Activated CD8-positive, alpha-beta T cell treated with anti-CD3 and anti-CD28 coated beads for 36 hours (primary cell): Measurements from ENCODE around the gene LRRTM4. TPM values are rescaled to one million over a fixed set of nuclear protein-coding genes. Genes with fewer than 3 reads are reported as not detected.

Source experiments
- ATAC-seq: fragments of 200-7000 bp; cut with Tn5 transposase; one replicate; pipeline ENCODE4 v1.10.0; 2021; ENCODE audit warnings: mild to moderate bottlenecking, moderate library complexity
- CTCF ChIA-PET: fragments of 350-600 bp; sonication (Branson Sonifier 250); formaldehyde crosslinking; loops from one replicate; lab custom pipeline; 2021; ENCODE audit warnings: antibody characterized with exemption; lab: Charles Lee
- POLR2A ChIA-PET: fragments of 350-600 bp; sonication (Branson Sonifier 250); formaldehyde crosslinking; loops from one replicate; lab custom pipeline; 2021; ENCODE audit warnings: antibody characterized with exemption; lab: Charles Lee
- DNase-seq: peaks from one replicate; pipeline ENCODE4 v3.0.0-alpha.2; 2020
- H3K27ac Mint-ChIP-seq: one replicate; pipeline ENCODE4 v1.8.0; 2021; ENCODE audit warnings: mild to moderate bottlenecking, mixed read lengths
- H3K27me3 Mint-ChIP-seq: one replicate; pipeline ENCODE4 v1.8.0; 2021; ENCODE audit warnings: mixed read lengths
- H3K36me3 Mint-ChIP-seq: one replicate; pipeline ENCODE4 v1.8.0; 2021; ENCODE audit warnings: low read depth, mixed read lengths
- H3K4me1 Mint-ChIP-seq: one replicate; pipeline ENCODE4 v1.8.0; 2021; ENCODE audit warnings: low read depth, mixed read lengths
- H3K4me3 Mint-ChIP-seq: one replicate; pipeline ENCODE4 v1.8.0; 2021; ENCODE audit warnings: mild to moderate bottlenecking, moderate library complexity, mixed read lengths
- H3K9me3 Mint-ChIP-seq: one replicate; pipeline ENCODE4 v1.8.0; 2021; ENCODE audit warnings: mixed read lengths
- intact Hi-C: fragments of 100-400 bp; cut with micrococcal nuclease; formaldehyde crosslinking; loops from one replicate; pipeline ENCODE4 v1.10.0; 2022
- total RNA-seq, 2 experiments: library from RNA; stranded (reverse); gene quantifications; one replicate each; pipeline ENCODE4 v1.2.3, GENCODE V29; 2021
- TF ChIP-seq, protein P1 (sequence below): fragments of 200-600 bp; IDR thresholded peaks from one replicate; pipeline ENCODE4 v1.8.0; 2022; ENCODE audit warnings: antibody characterized with exemption, mild to moderate bottlenecking

Gene LRRTM4
- total RNA-seq, 2 experiments from 2014 or later: not detected

DNA sequence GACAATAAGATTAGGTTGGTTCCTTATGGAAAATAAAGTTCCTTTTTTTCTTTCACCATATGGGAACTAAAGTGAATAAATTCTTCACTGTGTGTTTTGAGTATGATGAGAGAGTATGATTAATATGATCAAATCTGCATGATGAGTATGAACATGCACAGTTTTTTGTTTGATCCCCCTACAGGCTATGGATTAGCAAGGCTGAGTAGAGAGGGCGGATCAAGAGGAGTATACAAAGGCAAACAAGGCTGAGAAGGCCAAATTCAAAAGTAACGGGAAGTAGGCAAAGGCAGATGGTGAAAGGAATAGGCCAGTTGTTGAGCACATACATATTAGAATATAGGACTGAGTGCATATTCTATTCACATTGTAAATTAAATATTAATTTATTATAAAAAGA is 508.2 kb downstream of the LRRTM4 start:
- POLR2A ChIA-PET: no interaction called here
- DNase-seq (no peak), ATAC-seq (no peak)
- TF ChIP-seq, protein P1, sequence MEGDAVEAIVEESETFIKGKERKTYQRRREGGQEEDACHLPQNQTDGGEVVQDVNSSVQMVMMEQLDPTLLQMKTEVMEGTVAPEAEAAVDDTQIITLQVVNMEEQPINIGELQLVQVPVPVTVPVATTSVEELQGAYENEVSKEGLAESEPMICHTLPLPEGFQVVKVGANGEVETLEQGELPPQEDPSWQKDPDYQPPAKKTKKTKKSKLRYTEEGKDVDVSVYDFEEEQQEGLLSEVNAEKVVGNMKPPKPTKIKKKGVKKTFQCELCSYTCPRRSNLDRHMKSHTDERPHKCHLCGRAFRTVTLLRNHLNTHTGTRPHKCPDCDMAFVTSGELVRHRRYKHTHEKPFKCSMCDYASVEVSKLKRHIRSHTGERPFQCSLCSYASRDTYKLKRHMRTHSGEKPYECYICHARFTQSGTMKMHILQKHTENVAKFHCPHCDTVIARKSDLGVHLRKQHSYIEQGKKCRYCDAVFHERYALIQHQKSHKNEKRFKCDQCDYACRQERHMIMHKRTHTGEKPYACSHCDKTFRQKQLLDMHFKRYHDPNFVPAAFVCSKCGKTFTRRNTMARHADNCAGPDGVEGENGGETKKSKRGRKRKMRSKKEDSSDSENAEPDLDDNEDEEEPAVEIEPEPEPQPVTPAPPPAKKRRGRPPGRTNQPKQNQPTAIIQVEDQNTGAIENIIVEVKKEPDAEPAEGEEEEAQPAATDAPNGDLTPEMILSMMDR: no peak
- CTCF ChIA-PET: no interaction called here
- intact Hi-C loops: no loop called here
- Mint-ChIP-seq H3K4me1 (no peaks in the 10 kb centered on the region), H3K36me3 (no peaks in the 10 kb centered on the region), H3K27ac (no peak overlapping the region), H3K27me3 (no peaks in the 10 kb centered on the region), H3K9me3 (peaks cover 7% of the 10 kb centered on the region), H3K4me3 (no peak overlapping the region)

DNA sequence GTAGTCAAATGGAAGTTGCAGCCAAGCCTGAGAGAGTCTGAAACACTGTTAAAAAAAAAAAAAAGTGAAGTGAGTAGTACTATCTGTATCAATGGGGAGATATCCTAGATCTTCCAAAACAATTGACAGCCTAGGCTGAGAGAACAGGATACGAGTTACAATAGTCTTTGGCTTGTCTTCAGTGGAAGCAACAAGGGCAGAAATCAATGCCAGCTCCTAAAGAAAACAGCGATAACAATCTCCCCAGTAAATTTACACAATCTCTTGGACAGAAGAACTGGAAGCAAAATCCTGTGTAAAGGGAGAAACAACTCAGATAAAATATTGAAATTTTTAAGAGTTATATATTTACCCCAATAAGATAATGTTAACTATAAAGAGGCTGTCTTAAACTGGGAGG is 508.7 kb downstream of the LRRTM4 start:
- H3K36me3 Mint-ChIP-seq: no peaks in the 10 kb centered on the region
- CTCF ChIA-PET: no interaction called here
- H3K4me1 Mint-ChIP-seq: no peaks in the 10 kb centered on the region
- ATAC-seq (no peak), DNase-seq (no peak)
- POLR2A ChIA-PET: no interaction called here
- intact Hi-C loops: no loop called here
- peaks cover 7% of the 10 kb centered on the region for H3K9me3 Mint-ChIP-seq
- H3K27ac Mint-ChIP-seq: no peak overlapping the region
- H3K4me3 Mint-ChIP-seq: no peak overlapping the region
- TF ChIP-seq, protein P1: no peak
- H3K27me3 Mint-ChIP-seq: no peaks in the 10 kb centered on the region

- TF ChIP-seq, protein P1: no peak
- Mint-ChIP-seq H3K36me3 (no peaks in the 10 kb centered on the region), H3K27me3 (no peaks in the 10 kb centered on the region), H3K4me3 (no peak overlapping the region), H3K9me3 (peaks cover 3% of the 10 kb centered on the region), H3K27ac (no peak overlapping the region), H3K4me1 (no peaks in the 10 kb centered on the region)
- ChIA-PET CTCF (no interaction called here), POLR2A (interaction anchor here (0.8 kb wide), 1 partner anchor 35 kb away, joined by 3 read pairs; no protein-coding TSS in a partner anchor)
- DNase-seq: no peak
- ATAC-seq: no peak
- intact Hi-C loops: no loop called here
Measured at GRCh38 chr2:77009307-77009706, 512.9 kb downstream of the LRRTM4 start.

- Mint-ChIP-seq H3K27ac (no peak overlapping the region), H3K36me3 (no peaks in the 10 kb centered on the region), H3K4me3 (no peak overlapping the region), H3K4me1 (no peaks in the 10 kb centered on the region), H3K27me3 (no peaks in the 10 kb centered on the region), H3K9me3 (peaks cover 3% of the 10 kb centered on the region)
- ChIA-PET CTCF (no interaction called here), POLR2A (interaction anchor here (0.8 kb wide), 1 partner anchor 35 kb away, joined by 3 read pairs; no protein-coding TSS in a partner anchor)
- ATAC-seq (no peak), DNase-seq (no peak)
- TF ChIP-seq, protein P1: no peak
- intact Hi-C loops: no loop called here
Measured at GRCh38 chr2:77008853-77009252, 513.3 kb downstream of the LRRTM4 start.

DNA sequence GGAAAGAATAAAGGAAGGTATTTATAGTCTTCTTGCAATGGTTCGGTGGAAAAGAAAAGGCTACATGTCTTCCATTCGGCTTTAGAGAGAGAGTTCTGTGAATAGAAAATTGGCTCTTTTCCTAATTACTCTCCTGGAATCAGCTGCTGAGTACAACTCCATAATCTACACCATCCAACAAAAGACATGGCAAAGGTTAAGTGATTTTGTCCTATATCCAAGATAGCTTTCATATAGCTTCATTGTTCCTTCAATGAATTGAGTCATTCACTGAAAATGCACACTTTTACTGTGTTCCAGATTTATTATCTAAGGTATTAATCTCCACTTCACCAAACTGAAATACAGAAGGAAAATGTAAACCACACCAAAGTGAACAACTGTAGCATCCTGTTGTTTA is 514.5 kb downstream of the LRRTM4 start:
- no peaks in the 10 kb centered on the region for H3K4me1 Mint-ChIP-seq
- TF ChIP-seq, protein P1: no peak
- H3K27me3 Mint-ChIP-seq: no peaks in the 10 kb centered on the region
- no peaks in the 10 kb centered on the region for H3K36me3 Mint-ChIP-seq
- no peak for ATAC-seq
- DNase-seq: no peak
- POLR2A ChIA-PET: no interaction called here
- no peak overlapping the region for H3K4me3 Mint-ChIP-seq
- intact Hi-C loops: no loop called here
- no peak overlapping the region for H3K27ac Mint-ChIP-seq
- peaks cover 2% of the 10 kb centered on the region for H3K9me3 Mint-ChIP-seq
- CTCF ChIA-PET: no interaction called here
